HepG2 (cell line): ENCODE measurements around the gene CHTF8. TPM values are rescaled to one million over a fixed set of nuclear protein-coding genes. Genes with fewer than 3 reads are reported as not detected.

ENCODE experiments used
- AGO1 ChIP-seq: fragments of 200-400 bp; formaldehyde crosslinking; IDR thresholded peaks from 2 replicates; pipeline ENCODE4 v1.6.1; 2017; ENCODE audit warnings: mild to moderate bottlenecking, low read depth, low read length, moderate library complexity; ENCODE audit not compliant: poor library complexity, severe bottlenecking
- FOXO1 ChIP-seq: sonication (generic); formaldehyde crosslinking; IDR thresholded peaks from 2 replicates; pipeline ENCODE4 v1.4.0; 2020; ENCODE audit warnings: missing genetic modification reagents
- GATAD2A ChIP-seq: IDR thresholded peaks from 2 replicates; pipeline ENCODE4 v1.6.1; 2016
- KDM1A ChIP-seq: IDR thresholded peaks from 2 replicates; pipeline ENCODE4 v1.6.1; 2016; ENCODE audit warnings: missing compliant biosample characterization
- MBD4 ChIP-seq: IDR thresholded peaks from 2 replicates; pipeline ENCODE4 v1.6.1; 2012; ENCODE audit warnings: low read length, inconsistent platforms, borderline replicate concordance
- PRMT3 ChIP-seq: sonication (generic); formaldehyde crosslinking; IDR thresholded peaks from 2 replicates; pipeline ENCODE4 v1.8.1; 2022; ENCODE audit warnings: low read depth, mild to moderate bottlenecking, moderate library complexity, missing genetic modification reagents, borderline replicate concordance
- RAD51 ChIP-seq: fragments of 450-650 bp; IDR thresholded peaks from 2 replicates; pipeline ENCODE4 v1.6.1; 2016; ENCODE audit warnings: borderline replicate concordance
- RFXAP ChIP-seq: sonication (generic); formaldehyde crosslinking; IDR thresholded peaks from 2 replicates; pipeline ENCODE4 v1.4.0; 2020; ENCODE audit warnings: missing genetic modification reagents, borderline replicate concordance
- SMYD3 ChIP-seq: sonication (generic); formaldehyde crosslinking; IDR thresholded peaks from 2 replicates; pipeline ENCODE4 v1.8.1; 2023; ENCODE audit warnings: mild to moderate bottlenecking, missing genetic modification reagents
- ZFP1 ChIP-seq: IDR thresholded peaks from 2 replicates; pipeline ENCODE4 v1.6.1; 2016
- ZFP36 ChIP-seq: fragments of 150-350 bp; IDR thresholded peaks from 2 replicates; pipeline ENCODE4 v1.6.1; 2018; ENCODE audit warnings: borderline replicate concordance, low read length, low read depth; ENCODE audit not compliant: partially characterized antibody
- ZFY ChIP-seq: sonication (generic); formaldehyde crosslinking; IDR thresholded peaks from 2 replicates; pipeline ENCODE4 v1.4.0; 2020; ENCODE audit warnings: missing genetic modification reagents
- ZNF224 ChIP-seq: sonication (generic); formaldehyde crosslinking; IDR thresholded peaks from 2 replicates; pipeline ENCODE4 v1.5.0; 2020; ENCODE audit warnings: mild to moderate bottlenecking, missing genetic modification reagents
- ZNF382 ChIP-seq: sonication (generic); formaldehyde crosslinking; IDR thresholded peaks from 2 replicates; pipeline ENCODE4 v1.5.0; 2020; ENCODE audit warnings: missing genetic modification reagents, mild to moderate bottlenecking, borderline replicate concordance
- ZNF431 ChIP-seq: sonication (generic); formaldehyde crosslinking; IDR thresholded peaks from 2 replicates; pipeline ENCODE4 v1.9.0; 2022; ENCODE audit warnings: missing genetic modification reagents, low read depth, mild to moderate bottlenecking, borderline replicate concordance
- ZNF547 ChIP-seq: sonication (generic); formaldehyde crosslinking; IDR thresholded peaks from 2 replicates; pipeline ENCODE4 v1.5.1; 2020; ENCODE audit warnings: mild to moderate bottlenecking, missing genetic modification reagents
- ZNF563 ChIP-seq: sonication (generic); formaldehyde crosslinking; IDR thresholded peaks from 2 replicates; pipeline ENCODE4 v1.8.0; 2022; ENCODE audit warnings: mild to moderate bottlenecking, moderate library complexity, missing genetic modification reagents
- ZNF672 ChIP-seq: sonication (generic); formaldehyde crosslinking; IDR thresholded peaks from 2 replicates; pipeline ENCODE4 v1.8.1; 2022; ENCODE audit warnings: missing genetic modification reagents
- ZNF788 ChIP-seq: sonication (generic); formaldehyde crosslinking; IDR thresholded peaks from 2 replicates; pipeline ENCODE4 v1.5.0; 2020; ENCODE audit warnings: mild to moderate bottlenecking, missing genetic modification reagents, borderline replicate concordance
- ZNF879 ChIP-seq: sonication (generic); formaldehyde crosslinking; IDR thresholded peaks from 2 replicates; pipeline ENCODE4 v1.8.1; 2023; ENCODE audit warnings: missing genetic modification reagents
- polyA plus RNA-seq, 8 experiments: library from polyadenylated mRNA; depleted of rRNA in 3 of 8; stranded (reverse) in 7 of 8; unstranded in 1 of 8; fragments of >200 nt; fragmentation: Illumina TruSeq in 4 of 8; extraction: Trizol in 4 of 8; gene quantifications; 2 replicates each; pipeline versions ENCODE4 v1.2.1 to v1.2.3, GENCODE V29; 2011 to 2016; ENCODE audit warnings: low read depth in 4 of 8, missing spikeins in 1 of 8, mixed read lengths in 1 of 8; ENCODE audit not compliant: insufficient read depth in 1 of 8
- total RNA-seq, 5 experiments: library from RNA; depleted of rRNA; stranded (reverse); fragments of >200 nt; fragmentation: Illumina TruSeq; extraction: Trizol; gene quantifications; 2 replicates each; pipeline ENCODE4 v1.2.3, GENCODE V29; 2016; ENCODE audit warnings: low read depth in 1 of 5
- TF ChIP-seq, protein P1 (sequence below): sonication (generic); formaldehyde crosslinking; IDR thresholded peaks from 2 replicates; pipeline ENCODE4 v1.4.0; 2020; ENCODE audit warnings: missing genetic modification reagents
- TF ChIP-seq, protein P2 (sequence below): sonication (generic); formaldehyde crosslinking; IDR thresholded peaks from 2 replicates; pipeline ENCODE4 v1.5.0; 2020; ENCODE audit warnings: missing genetic modification reagents
- TF ChIP-seq, protein P3 (sequence below): sonication (generic); formaldehyde crosslinking; IDR thresholded peaks from 2 replicates; pipeline ENCODE4 v1.5.1; 2020; ENCODE audit warnings: missing genetic modification reagents, mild to moderate bottlenecking, borderline replicate concordance

The CHTF8 gene
- total and polyA plus RNA-seq, 2 of the 13 experiments (the other 11 are each of a cell fraction or from before 2014, with no cell fraction given): 37.2 to 67.5 TPM

DNA sequence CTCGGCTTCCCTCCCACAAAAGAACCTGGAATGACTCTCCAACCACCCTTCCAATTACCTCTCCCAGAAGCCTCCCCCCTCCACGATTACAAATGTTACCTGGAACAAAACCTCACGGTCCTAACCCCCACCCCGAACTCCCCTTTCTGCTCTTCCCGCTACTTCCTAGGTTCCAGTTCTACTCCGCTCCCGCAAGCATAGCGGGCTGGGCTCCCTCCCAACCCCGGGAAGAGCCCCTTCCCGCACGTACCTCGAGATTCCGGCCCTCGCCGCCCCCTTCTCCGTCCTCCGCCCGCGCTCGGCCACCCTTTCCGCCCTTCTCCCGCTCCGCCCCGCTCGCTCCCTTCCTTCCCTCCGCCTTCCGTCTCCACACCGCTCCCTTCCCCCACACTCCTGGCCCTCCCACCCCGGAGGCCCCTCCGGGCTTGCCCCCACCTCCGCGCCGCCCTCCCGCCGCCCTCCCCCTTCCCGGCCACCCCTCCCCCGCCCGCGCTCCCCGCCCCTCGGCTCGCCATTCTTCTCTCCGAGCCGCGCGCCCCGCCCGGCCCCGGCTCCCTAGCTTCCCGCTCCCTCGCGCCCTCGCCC, 457 bp downstream of the CHTF8 start (continued):
- TF ChIP-seq, protein P1, sequence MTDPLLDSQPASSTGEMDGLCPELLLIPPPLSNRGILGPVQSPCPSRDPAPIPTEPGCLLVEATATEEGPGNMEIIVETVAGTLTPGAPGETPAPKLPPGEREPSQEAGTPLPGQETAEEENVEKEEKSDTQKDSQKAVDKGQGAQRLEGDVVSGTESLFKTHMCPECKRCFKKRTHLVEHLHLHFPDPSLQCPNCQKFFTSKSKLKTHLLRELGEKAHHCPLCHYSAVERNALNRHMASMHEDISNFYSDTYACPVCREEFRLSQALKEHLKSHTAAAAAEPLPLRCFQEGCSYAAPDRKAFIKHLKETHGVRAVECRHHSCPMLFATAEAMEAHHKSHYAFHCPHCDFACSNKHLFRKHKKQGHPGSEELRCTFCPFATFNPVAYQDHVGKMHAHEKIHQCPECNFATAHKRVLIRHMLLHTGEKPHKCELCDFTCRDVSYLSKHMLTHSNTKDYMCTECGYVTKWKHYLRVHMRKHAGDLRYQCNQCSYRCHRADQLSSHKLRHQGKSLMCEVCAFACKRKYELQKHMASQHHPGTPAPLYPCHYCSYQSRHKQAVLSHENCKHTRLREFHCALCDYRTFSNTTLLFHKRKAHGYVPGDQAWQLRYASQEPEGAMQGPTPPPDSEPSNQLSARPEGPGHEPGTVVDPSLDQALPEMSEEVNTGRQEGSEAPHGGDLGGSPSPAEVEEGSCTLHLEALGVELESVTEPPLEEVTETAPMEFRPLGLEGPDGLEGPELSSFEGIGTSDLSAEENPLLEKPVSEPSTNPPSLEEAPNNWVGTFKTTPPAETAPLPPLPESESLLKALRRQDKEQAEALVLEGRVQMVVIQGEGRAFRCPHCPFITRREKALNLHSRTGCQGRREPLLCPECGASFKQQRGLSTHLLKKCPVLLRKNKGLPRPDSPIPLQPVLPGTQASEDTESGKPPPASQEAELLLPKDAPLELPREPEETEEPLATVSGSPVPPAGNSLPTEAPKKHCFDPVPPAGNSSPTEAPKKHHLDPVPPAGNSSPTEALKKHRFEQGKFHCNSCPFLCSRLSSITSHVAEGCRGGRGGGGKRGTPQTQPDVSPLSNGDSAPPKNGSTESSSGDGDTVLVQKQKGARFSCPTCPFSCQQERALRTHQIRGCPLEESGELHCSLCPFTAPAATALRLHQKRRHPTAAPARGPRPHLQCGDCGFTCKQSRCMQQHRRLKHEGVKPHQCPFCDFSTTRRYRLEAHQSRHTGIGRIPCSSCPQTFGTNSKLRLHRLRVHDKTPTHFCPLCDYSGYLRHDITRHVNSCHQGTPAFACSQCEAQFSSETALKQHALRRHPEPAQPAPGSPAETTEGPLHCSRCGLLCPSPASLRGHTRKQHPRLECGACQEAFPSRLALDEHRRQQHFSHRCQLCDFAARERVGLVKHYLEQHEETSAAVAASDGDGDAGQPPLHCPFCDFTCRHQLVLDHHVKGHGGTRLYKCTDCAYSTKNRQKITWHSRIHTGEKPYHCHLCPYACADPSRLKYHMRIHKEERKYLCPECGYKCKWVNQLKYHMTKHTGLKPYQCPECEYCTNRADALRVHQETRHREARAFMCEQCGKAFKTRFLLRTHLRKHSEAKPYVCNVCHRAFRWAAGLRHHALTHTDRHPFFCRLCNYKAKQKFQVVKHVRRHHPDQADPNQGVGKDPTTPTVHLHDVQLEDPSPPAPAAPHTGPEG (CRISPR knock-in tag): no peak
- TF ChIP-seq ZFP1 (0 out of 2 replicates have a peak, but pooled peaks have one; percentile 23), ZNF879 (no peak), GATAD2A (CRISPR knock-in tag) (no peak; the same call in 1 of the 2 replicates), PRMT3 (CRISPR knock-in tag) (0 out of 2 replicates have a peak, but pooled peaks have one; percentile 0), ZNF547 (no peak), ZNF563 (CRISPR knock-in tag) (no peak), FOXO1 (CRISPR knock-in tag) (no peak), KDM1A (CRISPR knock-in tag) (no peak), RAD51 (no peak), ZFP36 (no peak), ZNF672 (CRISPR knock-in tag) (no peak), ZNF382 (CRISPR knock-in tag) (no peak), MBD4 (no peak), ZNF224 (CRISPR knock-in tag) (no peak), ZFY (CRISPR knock-in tag) (no peak), ZNF431 (CRISPR knock-in tag) (0 out of 2 replicates have a peak, but pooled peaks have one; percentile 17), ZNF788 (CRISPR knock-in tag) (peak; percentile 58; the same call in 1 of the 2 replicates), AGO1 (peak; percentile 53), RFXAP (CRISPR knock-in tag) (no peak), SMYD3 (CRISPR knock-in tag) (no peak)
- TF ChIP-seq, protein P2, sequence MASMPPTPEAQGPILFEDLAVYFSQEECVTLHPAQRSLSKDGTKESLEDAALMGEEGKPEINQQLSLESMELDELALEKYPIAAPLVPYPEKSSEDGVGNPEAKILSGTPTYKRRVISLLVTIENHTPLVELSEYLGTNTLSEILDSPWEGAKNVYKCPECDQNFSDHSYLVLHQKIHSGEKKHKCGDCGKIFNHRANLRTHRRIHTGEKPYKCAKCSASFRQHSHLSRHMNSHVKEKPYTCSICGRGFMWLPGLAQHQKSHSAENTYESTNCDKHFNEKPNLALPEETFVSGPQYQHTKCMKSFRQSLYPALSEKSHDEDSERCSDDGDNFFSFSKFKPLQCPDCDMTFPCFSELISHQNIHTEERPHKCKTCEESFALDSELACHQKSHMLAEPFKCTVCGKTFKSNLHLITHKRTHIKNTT (CRISPR knock-in tag): no peak
- TF ChIP-seq, protein P3, sequence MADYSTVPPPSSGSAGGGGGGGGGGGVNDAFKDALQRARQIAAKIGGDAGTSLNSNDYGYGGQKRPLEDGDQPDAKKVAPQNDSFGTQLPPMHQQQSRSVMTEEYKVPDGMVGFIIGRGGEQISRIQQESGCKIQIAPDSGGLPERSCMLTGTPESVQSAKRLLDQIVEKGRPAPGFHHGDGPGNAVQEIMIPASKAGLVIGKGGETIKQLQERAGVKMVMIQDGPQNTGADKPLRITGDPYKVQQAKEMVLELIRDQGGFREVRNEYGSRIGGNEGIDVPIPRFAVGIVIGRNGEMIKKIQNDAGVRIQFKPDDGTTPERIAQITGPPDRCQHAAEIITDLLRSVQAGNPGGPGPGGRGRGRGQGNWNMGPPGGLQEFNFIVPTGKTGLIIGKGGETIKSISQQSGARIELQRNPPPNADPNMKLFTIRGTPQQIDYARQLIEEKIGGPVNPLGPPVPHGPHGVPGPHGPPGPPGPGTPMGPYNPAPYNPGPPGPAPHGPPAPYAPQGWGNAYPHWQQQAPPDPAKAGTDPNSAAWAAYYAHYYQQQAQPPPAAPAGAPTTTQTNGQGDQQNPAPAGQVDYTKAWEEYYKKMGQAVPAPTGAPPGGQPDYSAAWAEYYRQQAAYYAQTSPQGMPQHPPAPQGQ (CRISPR knock-in tag): no peak
